Medulla oblongata (tissue), 1 donor: ENCODE results near the gene TM9SF4.

ENCODE experiments used
- DNase-seq: peaks from one replicate; pipeline ENCODE4 v3.0.0-alpha.2; 2015; ENCODE audit errors: extremely low spot score

The TM9SF4 gene

GRCh38 chr20:32206760-32207625, 97.5 kb downstream of the TM9SF4 start:
- no peak for DNase-seq

- DNase-seq = peak; percentile 90
Measured at GRCh38 chr20:32207626-32208498, 98.3 kb downstream of the TM9SF4 start, which contains the start of the genes PLAGL2 and POFUT1. Gene PLAGL2 (minus strand): TSS chr20:32207743. CDS start chr20:32202178, 5,565 bp downstream. Gene POFUT1 (plus strand): TSS chr20:32207880. CDS start chr20:32207942, 62 bp downstream.

DNA sequence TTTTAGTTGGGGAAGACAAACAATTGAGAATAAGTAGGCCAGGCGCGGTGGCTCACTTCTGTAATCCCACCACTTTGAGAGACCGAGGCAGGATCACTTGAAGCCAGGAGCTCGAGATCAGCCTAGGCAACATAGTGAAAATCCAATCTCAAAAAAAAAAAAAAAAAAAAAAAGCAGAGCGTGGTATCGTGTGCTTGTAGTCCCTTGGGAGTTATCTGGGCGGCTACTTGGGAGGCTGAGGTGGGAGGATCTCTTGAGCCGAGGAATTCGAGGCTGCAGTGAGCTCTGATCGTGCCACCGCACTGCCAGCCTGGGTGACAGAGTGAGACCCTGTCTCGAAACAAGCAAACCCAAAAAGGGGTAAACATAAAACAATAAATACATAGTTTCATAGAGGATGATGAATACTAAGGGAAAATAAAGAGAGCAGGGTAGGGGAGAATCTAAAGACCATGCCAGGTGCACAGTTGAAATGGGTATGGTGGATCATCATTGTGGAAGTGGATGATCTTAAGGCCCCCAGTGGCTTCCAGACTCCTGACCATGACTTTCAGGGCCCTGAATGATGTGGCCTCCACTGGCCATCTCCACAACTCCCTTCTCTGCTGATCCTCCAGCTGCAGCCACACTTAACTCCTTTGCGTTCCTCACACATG, 99.1 kb downstream of the TM9SF4 start:
- DNase-seq = no peak

DNA sequence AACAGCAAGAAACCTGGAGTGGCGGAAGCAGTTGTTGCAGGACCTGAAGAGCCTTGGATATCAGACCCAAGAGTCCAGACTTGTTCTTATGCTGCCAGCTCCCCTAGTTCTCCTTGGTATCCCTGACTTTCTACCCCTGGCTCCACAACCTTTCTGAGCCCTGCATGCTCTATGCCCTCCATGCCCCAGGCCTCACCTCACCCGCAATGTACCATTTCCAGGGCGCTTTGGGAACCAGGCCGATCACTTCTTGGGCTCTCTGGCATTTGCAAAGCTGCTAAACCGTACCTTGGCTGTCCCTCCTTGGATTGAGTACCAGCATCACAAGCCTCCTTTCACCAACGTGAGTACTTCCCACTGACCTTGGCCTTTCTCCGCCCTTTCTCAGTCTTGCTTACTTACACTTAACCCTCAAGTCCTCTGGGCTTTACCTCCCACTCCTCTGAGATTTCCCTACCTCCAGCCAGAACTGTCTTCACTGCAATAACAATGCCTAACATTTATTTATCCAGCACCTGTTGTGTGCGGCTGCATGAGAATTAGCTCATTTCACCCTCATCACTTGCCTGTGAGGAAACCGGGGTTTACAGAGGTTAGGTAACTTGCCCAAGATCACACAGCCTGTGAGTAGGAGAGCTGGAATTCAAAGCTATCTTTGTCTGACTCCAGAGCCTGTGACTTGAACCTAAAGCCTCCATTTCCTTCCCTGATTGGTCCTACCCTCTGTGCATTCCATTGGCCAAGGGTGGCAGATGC, 100.5 kb downstream of the TM9SF4 start:
- DNase-seq = no peak

DNA sequence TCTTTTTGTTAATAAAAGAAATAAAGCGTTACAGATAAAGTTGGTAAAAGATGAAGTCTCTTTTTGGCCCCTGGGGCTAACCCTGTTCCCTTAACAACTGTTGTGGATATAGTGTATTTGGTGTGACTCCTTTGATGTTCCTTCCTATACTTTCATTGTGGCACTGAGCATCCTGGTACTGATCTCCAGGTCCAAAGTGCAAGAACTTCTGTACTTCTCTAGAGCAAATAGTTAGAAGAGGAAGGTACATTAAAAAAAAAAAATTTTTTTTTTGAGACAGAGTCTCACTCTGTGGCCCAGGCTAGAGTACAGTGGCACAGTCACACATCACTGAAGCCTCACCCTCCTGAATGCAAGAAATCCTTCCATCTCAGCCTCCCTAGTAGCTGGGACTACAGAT, 104.4 kb downstream of the TM9SF4 start:
- DNase-seq = no peak

DNA sequence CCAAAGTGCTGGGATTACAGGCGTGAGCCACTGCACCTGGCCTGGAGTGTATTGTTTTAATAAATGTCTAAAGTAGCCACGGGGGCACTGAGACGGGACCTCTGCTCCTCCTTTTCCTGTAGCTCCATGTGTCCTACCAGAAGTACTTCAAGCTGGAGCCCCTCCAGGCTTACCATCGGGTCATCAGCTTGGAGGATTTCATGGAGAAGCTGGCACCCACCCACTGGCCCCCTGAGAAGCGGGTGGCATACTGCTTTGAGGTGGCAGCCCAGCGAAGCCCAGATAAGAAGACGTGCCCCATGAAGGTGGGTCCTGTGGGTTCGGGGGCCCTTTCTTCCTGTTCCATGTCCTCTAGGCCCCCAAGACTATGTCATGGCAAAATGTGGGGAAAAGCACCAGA, 105.6 kb downstream of the TM9SF4 start:
- no peak for DNase-seq

- no peak for DNase-seq
Measured at GRCh38 chr20:32215729-32216128, 106.2 kb downstream of the TM9SF4 start.

DNA sequence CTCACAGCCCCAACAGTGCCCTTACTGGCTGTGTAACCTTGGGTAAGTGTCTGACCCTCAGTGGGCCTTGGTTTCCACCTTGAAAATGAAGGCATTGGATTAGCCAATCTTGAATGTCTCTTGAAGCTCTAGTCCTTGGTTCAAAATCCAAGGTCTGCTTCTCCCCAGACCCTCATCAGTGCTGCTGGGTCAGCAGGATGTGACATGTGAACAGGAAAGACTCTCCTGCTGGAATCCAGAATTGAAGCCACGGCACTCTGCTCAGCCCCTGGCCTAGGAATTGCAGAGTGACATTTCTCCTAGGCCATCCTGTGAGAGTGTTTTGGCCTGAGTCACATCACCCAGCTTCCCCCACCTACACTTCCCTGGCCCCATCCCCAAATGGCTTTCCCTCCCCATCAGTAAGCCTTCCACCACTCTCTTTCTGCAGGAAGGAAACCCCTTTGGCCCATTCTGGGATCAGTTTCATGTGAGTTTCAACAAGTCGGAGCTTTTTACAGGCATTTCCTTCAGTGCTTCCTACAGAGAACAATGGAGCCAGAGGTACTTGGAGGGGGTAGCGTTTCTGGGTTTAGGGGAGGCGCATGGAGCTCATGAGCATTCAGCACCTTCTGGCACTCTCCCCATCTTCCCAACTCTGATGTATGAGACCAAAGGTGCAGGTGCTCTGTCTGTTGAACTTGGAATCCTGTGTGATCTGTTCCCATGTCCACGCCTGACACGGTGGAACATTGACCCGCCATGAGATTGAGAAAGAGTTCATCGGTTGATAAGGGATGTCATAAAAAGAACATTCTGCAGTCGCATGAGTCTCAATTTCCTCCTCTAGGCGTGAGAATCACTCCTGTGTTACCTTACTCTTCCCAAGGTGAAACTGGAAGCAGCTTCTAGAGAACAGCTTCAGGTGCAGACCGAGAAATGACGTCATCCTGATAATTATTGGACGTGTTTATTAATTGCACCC, 106.9 kb downstream of the TM9SF4 start:
- DNase-seq = no peak
